ENCODE results near the gene CHST5. TPM values are rescaled to one million over a fixed set of nuclear protein-coding genes. Genes with fewer than 3 reads are reported as not detected.

CHST5 gene
- total RNA-seq (ENCODE audit: insufficient read depth, low replicate concordance): 1.4 TPM

GRCh38 chr16:75535901-75536300, at the start of gene CHST5:
TSS of gene CHST5 (minus strand) at chr16:75536108. CDS start at chr16:75530384, 5,724 bp downstream.
- DNase-seq (ENCODE audit: low spot score): no peak

- DNase-seq (ENCODE audit: low spot score): no peak
These were observed 48.2 kb upstream of the CHST5 start for GRCh38 chr16:75584108-75584507.

- no peak for DNase-seq (ENCODE audit: low spot score)
These were observed 43.5 kb upstream of the CHST5 start for GRCh38 chr16:75579281-75579834.

- no peak for DNase-seq (ENCODE audit: low spot score)
These were observed 42.8 kb upstream of the CHST5 start for GRCh38 chr16:75578725-75579124.

GRCh38 chr16:75578212-75578611, 42.3 kb upstream of the CHST5 start:
- DNase-seq (ENCODE audit: low spot score): no peak

GRCh38 chr16:75576384-75576811, 40.5 kb upstream of the CHST5 start:
- no peak for DNase-seq (ENCODE audit: low spot score)

- DNase-seq (ENCODE audit: low spot score): no peak
These were observed 40.0 kb upstream of the CHST5 start for GRCh38 chr16:75575958-75576357.

- no peak for DNase-seq (ENCODE audit: low spot score)
These were observed 38.0 kb upstream of the CHST5 start for GRCh38 chr16:75573955-75574354.

- DNase-seq (ENCODE audit: low spot score): no peak
These were observed 37.1 kb upstream of the CHST5 start for GRCh38 chr16:75572864-75573542.

- DNase-seq (ENCODE audit: low spot score): no peak
These were observed 34.6 kb upstream of the CHST5 start for GRCh38 chr16:75570396-75571065.

- no peak for DNase-seq (ENCODE audit: low spot score)
These were observed 32.0 kb upstream of the CHST5 start for GRCh38 chr16:75567911-75568310.

- no peak for DNase-seq (ENCODE audit: low spot score)
These were observed 30.9 kb upstream of the CHST5 start for GRCh38 chr16:75566758-75567255.

GRCh38 chr16:75566040-75566757, 30.3 kb upstream of the CHST5 start, which contains the start of gene GABARAPL2:
TSS of gene GABARAPL2 (plus strand) at chr16:75566379. CDS start at chr16:75566487, 108 bp downstream.
- peak; percentile 85 for DNase-seq (ENCODE audit: low spot score)

- DNase-seq (ENCODE audit: low spot score): no peak
These were observed 29.7 kb upstream of the CHST5 start for GRCh38 chr16:75565640-75566039.

- peak; percentile 48 for DNase-seq (ENCODE audit: low spot score)
These were observed 23.9 kb upstream of the CHST5 start for GRCh38 chr16:75559564-75560372.

GRCh38 chr16:75558846-75559401, 23.0 kb upstream of the CHST5 start:
- DNase-seq (ENCODE audit: low spot score): no peak

- no peak for DNase-seq (ENCODE audit: low spot score)
These were observed 20.6 kb upstream of the CHST5 start for GRCh38 chr16:75556431-75556950.

GRCh38 chr16:75555707-75556430, 20.0 kb upstream of the CHST5 start, which contains the start of gene TMEM231:
TSS of gene TMEM231 (minus strand) at chr16:75556252. CDS start at chr16:75556209, 43 bp downstream.
- peak; percentile 98 for DNase-seq (ENCODE audit: low spot score)

- peak; percentile 97 for DNase-seq (ENCODE audit: low spot score)
These were observed 19.4 kb upstream of the CHST5 start for GRCh38 chr16:75555213-75555706.
